Measurements from ENCODE around the gene FRMD4A. TPM values are rescaled to one million over a fixed set of nuclear protein-coding genes. Genes with fewer than 3 reads are reported as not detected.

The FRMD4A gene
- total and polyA plus RNA-seq, 3 donors from 2014 or later, result 15.0 to 20.8 (median 18.7) TPM

- H3K4me3 ChIP-seq, result no peak overlapping the region
- H3K9me3 ChIP-seq, result no peaks in the 10 kb centered on the region
- DNase-seq, result no peak
- intact Hi-C loops (cut with DNase I; ENCODE audit: low total_unique reads), result no loop called here
- no peaks in the 10 kb centered on the region for H3K4me1 ChIP-seq
- no peaks in the 10 kb centered on the region for H3K36me3 ChIP-seq (ENCODE audit: low read depth, missing control alignments)
- no peak for TF ChIP-seq POLR2A (IDR thresholded peaks at IDR 0.05)
- WGBS, 2 donors, result 94% methylated on average over 4 of the region's 4 CpGs
- no peaks in the 10 kb centered on the region for H3K27me3 ChIP-seq
- H3K27ac ChIP-seq, result no peak overlapping the region
These were observed 211.8 kb downstream of the FRMD4A start for GRCh38 chr10:14118953-14119352.

- H3K36me3 ChIP-seq (ENCODE audit: low read depth, missing control alignments), result no peaks in the 10 kb centered on the region
- no peak overlapping the region for H3K4me3 ChIP-seq
- no peak for DNase-seq
- H3K27me3 ChIP-seq, result no peaks in the 10 kb centered on the region
- intact Hi-C loops (cut with DNase I; ENCODE audit: low total_unique reads), result no loop called here
- H3K9me3 ChIP-seq, result no peaks in the 10 kb centered on the region
- H3K4me1 ChIP-seq, result no peaks in the 10 kb centered on the region
- no peak for TF ChIP-seq POLR2A (IDR thresholded peaks at IDR 0.05)
- no peak overlapping the region for H3K27ac ChIP-seq
These were observed 213.9 kb downstream of the FRMD4A start for GRCh38 chr10:14116837-14117236.

DNA sequence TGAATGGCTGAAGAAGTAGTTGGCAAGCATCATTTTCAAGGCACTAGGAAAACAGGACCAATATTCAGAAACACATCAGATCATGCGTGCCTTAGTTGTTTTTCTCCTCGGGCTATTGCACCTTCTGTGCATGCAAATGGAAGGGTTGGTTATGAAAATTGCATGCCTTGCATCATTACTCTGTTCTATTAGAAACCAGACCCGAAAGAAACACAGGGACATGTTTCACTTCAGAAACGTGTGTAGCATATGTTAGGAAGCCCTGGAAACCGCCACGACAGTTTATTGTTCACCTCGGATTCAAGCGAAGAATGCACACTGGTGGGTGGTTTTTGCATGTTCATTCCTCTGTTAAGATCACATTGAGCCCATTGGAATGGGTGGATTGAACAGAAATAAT is 214.7 kb downstream of the FRMD4A start:
- WGBS, 2 donors, result 90 to 94% methylated on average over 8 of the region's 8 CpGs
- Histone ChIP-seq H3K27me3 (no peaks in the 10 kb centered on the region), H3K9me3 (no peaks in the 10 kb centered on the region), H3K36me3 (ENCODE audit: low read depth, missing control alignments) (no peaks in the 10 kb centered on the region), H3K4me1 (no peaks in the 10 kb centered on the region), H3K4me3 (no peak overlapping the region), H3K27ac (no peak overlapping the region)
- no peak for DNase-seq
- intact Hi-C loops (cut with DNase I; ENCODE audit: low total_unique reads), result no loop called here
- TF ChIP-seq POLR2A (IDR thresholded peaks at IDR 0.05) (no peak), CTCF (IDR thresholded peaks at IDR 0.05) (no peak)

GRCh38 chr10:14114791-14115190 is 215.9 kb downstream of the FRMD4A start:
- 94 to 96% methylated on average over 2 of the region's 2 CpGs for WGBS, 2 donors
- intact Hi-C loops (cut with DNase I; ENCODE audit: low total_unique reads), result no loop called here
- H3K27ac ChIP-seq, result no peak overlapping the region
- H3K9me3 ChIP-seq, result no peaks in the 10 kb centered on the region
- no peaks in the 10 kb centered on the region for H3K27me3 ChIP-seq
- no peak overlapping the region for H3K4me3 ChIP-seq
- H3K4me1 ChIP-seq, result no peaks in the 10 kb centered on the region
- TF ChIP-seq POLR2A (IDR thresholded peaks at IDR 0.05) (no peak), CTCF (IDR thresholded peaks at IDR 0.05) (no peak)
- DNase-seq, result no peak
- no peaks in the 10 kb centered on the region for H3K36me3 ChIP-seq (ENCODE audit: low read depth, missing control alignments)

GRCh38 chr10:14112056-14112455 is 218.7 kb downstream of the FRMD4A start:
- Histone ChIP-seq H3K4me1 (no peaks in the 10 kb centered on the region), H3K27ac (no peak overlapping the region), H3K36me3 (ENCODE audit: low read depth, missing control alignments) (no peaks in the 10 kb centered on the region), H3K27me3 (no peaks in the 10 kb centered on the region), H3K4me3 (no peak overlapping the region), H3K9me3 (no peaks in the 10 kb centered on the region)
- WGBS, 2 donors, result 81 to 91% methylated on average over 5 of the region's 5 CpGs
- TF ChIP-seq CTCF (IDR thresholded peaks at IDR 0.05) (no peak), POLR2A (IDR thresholded peaks at IDR 0.05) (no peak)
- intact Hi-C loops (cut with DNase I; ENCODE audit: low total_unique reads), result no loop called here
- no peak for DNase-seq

DNA sequence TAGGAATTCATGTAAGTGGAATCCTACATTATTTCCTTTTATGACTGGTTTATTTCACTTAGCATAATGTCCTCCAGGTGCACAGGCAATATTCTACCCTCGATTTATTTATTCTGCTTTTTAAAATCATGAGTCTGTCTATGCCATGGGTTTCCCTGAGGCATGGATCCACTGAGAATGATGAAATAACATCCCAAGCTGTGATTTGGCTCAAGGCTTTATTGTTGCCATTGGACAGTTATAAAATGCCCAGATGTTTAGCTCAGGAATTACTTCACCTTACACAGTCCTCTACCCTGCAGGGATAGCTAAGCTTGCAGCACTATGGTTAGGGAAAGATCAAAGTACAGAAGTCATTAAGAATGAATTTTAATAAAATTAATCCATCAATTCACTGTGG is 219.5 kb downstream of the FRMD4A start:
- WGBS, 2 donors, result 94 to 96% methylated on average over 1 of the region's 1 CpG
- no peaks in the 10 kb centered on the region for H3K4me1 ChIP-seq
- no peaks in the 10 kb centered on the region for H3K9me3 ChIP-seq
- no peak overlapping the region for H3K27ac ChIP-seq
- TF ChIP-seq CTCF (IDR thresholded peaks at IDR 0.05) (no peak), POLR2A (IDR thresholded peaks at IDR 0.05) (no peak)
- no peaks in the 10 kb centered on the region for H3K36me3 ChIP-seq (ENCODE audit: low read depth, missing control alignments)
- H3K4me3 ChIP-seq, result no peak overlapping the region
- DNase-seq, result no peak
- H3K27me3 ChIP-seq, result no peaks in the 10 kb centered on the region
- intact Hi-C loops (cut with DNase I; ENCODE audit: low total_unique reads), result no loop called here

All from testis (tissue), 3 donors.